ENCODE measurements around the gene SMTNL1.

SMTNL1 gene

DNA sequence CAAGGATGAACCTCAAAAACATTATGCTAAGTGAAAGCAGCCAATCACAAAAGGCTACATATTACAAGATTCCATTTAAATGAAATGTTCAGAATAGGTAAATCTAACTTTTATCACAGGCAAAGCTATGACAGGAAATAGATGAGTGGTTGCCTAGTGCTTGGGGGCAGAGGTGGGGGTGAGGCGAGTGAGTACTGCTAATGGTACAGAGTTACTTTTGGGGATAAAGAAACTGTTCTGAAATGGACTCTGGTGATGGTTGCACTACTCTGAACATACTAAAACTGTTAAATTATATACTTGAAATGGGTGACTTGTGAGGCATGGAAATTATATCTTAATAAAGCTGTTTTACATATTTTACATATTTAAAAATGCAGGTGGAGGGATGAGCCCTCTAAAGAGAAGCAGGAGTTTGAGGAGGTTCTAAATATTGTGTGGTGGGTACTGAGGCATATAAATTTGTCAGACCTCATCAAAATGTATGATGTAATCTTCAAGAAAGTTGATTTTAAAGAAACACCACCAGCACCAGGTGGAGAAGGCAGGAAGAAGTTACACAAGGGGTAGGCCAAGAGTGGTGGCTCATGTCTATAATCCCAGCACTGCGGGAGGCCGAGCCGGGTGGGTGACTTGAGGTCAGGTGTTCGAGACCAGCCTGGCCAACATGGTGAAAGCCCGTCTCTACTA, 25.5 kb upstream of the SMTNL1 start:
- TF ChIP-seq, protein P1, sequence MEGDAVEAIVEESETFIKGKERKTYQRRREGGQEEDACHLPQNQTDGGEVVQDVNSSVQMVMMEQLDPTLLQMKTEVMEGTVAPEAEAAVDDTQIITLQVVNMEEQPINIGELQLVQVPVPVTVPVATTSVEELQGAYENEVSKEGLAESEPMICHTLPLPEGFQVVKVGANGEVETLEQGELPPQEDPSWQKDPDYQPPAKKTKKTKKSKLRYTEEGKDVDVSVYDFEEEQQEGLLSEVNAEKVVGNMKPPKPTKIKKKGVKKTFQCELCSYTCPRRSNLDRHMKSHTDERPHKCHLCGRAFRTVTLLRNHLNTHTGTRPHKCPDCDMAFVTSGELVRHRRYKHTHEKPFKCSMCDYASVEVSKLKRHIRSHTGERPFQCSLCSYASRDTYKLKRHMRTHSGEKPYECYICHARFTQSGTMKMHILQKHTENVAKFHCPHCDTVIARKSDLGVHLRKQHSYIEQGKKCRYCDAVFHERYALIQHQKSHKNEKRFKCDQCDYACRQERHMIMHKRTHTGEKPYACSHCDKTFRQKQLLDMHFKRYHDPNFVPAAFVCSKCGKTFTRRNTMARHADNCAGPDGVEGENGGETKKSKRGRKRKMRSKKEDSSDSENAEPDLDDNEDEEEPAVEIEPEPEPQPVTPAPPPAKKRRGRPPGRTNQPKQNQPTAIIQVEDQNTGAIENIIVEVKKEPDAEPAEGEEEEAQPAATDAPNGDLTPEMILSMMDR (conservative IDR thresholded peaks at IDR 0.05; ENCODE audit: low read depth, low read length) = no peak
- H3K4me3 ChIP-seq (ENCODE audit: low read depth, low read length) = no peak overlapping the region
- no peak for DNase-seq (ENCODE audit: low read depth)

DNA sequence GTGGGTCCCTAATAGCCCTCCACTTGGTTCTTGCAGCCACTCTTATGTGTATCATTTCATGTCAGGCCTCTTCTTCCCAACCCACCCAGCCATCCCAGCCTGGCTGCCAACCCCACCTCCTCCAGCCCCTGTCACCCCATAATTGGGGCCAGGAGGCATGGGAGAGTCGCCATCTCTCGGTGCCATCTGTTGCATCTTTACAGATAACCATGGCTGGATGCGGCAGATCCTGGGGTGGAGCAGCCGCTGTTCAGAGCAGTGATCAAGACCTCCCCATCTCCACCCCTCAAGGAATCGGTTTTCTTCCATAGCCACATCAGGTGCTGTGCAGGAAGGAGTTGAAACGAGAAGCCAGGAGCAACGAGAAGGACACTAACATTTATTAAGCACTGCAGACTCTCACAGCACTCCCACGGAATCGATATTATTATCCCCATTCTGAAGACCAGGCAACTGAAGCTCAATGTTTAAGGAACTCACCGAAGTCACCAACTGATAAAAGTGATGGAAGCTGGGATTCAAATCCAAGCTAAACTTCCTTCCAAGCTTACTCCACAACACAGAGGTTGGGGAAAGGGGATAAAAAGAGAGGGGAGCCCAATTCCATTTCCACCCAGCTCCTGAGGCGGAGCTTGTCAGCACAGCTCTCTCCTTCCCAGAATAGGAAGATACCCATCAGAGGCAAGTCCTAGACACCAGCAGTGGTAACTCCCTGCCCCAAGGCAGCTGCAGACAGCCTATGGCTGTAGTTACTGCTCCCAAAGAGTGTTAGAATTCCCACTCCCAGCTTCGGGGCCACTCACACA, 24.5 kb upstream of the SMTNL1 start:
- no peak for DNase-seq (ENCODE audit: low read depth)

DNA sequence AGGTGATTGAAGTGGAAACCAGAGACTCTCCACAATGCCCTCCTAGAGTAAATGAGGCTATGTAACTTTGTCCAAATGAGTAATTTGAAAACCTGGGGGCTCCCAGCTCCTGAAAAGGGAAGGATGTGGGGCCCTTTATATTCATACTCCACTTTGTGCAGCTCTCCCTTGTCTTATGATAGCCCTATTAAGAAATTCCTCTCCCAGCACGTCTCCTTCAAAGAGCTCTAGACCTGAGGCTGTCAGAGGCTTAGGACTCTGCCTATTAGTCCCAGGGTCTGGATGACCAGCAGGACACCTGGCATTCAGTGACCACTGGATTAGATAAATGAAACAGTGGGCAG, 24.0 kb upstream of the SMTNL1 start:
- TF ChIP-seq, protein P1 (conservative IDR thresholded peaks at IDR 0.05; ENCODE audit: low read depth, low read length) = no peak
- DNase-seq (ENCODE audit: low read depth) = no peak
- no peak overlapping the region for H3K4me3 ChIP-seq (ENCODE audit: low read depth, low read length)

More for the DNA sequence above, 24.5 kb upstream of the SMTNL1 start:
- no peak overlapping the region for H3K4me3 ChIP-seq (ENCODE audit: low read depth, low read length)
- TF ChIP-seq, protein P1 (conservative IDR thresholded peaks at IDR 0.05; ENCODE audit: low read depth, low read length) = no peak

DNA sequence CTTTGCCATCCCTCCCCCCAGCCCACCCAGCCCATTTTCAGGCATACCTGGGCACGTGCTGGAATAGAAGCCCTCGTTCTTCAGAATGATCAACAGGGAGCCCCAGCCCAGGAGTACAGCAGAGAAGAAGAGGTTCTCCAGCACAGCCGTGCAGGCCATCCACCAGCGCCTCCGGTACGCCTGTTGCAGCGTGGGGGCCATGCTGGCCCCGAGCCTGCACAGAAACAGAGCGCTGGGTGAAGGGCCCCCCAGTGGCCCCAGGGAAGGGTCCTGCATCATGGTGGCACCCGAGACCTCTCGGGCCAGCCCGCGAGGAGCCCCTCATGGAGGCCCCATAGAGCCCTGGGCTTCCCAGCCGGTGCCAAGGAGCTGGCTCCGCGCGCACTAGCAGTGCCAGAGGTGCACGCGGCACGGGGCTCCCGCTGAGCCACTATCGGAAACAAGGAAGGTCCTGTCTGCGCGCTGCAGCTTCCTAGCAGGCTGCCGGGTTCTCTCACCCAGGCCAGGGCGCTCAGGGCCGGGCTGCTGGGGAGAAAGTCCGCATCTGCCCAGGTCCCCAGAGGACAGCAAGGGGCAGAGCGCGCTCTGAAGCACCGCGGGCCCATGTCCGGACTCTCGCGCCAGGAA, 23.4 kb upstream of the SMTNL1 start:
- no peak for DNase-seq (ENCODE audit: low read depth)
- TF ChIP-seq, protein P1 (conservative IDR thresholded peaks at IDR 0.05; ENCODE audit: low read depth, low read length) = no peak
- H3K4me3 ChIP-seq (ENCODE audit: low read depth, low read length) = peak overlapping the region; percentile 77

DNA sequence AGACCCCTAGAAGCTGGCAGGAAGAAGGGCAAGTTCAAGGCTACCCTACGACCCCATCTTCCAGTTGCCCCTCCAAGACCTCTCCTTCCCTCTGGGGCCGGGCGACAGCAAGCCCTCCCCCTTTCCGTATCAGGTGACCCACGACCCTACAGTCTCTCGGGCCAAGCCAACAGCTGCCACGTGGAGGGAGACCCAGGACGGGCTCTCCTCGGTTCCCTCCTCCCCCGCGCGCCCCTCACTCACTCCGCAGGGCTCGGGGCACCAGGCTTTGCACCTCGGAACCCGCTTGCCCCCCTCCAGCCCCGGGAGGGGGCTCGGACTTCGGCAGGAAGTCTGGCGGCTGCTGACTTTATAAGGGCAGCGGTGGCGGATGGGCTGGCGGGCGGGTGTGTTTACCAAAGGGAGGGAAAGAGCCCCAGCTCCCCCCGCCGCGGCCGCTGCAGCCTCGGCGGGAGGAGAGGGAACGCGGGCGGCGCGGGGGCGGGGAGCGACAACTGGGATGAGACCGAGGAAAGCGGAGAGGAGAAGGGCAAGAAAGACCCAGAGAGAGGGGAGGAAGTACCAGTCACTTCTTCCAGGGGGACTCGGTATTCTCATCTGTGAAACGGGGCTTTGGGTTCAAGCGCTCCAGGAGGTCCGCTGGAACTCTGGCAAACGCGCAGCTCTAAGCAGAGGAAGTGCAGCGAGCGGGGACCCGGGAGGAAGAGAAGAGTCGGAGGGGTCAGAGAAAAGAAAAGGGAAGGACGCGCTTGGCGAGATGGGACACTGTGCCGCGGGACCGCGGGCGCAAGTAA, 22.7 kb upstream of the SMTNL1 start:
- H3K4me3 ChIP-seq (ENCODE audit: low read depth, low read length) = peak overlapping the region; percentile 77
- no peak for DNase-seq (ENCODE audit: low read depth)
- TF ChIP-seq, protein P1 (conservative IDR thresholded peaks at IDR 0.05; ENCODE audit: low read depth, low read length) = no peak

DNA sequence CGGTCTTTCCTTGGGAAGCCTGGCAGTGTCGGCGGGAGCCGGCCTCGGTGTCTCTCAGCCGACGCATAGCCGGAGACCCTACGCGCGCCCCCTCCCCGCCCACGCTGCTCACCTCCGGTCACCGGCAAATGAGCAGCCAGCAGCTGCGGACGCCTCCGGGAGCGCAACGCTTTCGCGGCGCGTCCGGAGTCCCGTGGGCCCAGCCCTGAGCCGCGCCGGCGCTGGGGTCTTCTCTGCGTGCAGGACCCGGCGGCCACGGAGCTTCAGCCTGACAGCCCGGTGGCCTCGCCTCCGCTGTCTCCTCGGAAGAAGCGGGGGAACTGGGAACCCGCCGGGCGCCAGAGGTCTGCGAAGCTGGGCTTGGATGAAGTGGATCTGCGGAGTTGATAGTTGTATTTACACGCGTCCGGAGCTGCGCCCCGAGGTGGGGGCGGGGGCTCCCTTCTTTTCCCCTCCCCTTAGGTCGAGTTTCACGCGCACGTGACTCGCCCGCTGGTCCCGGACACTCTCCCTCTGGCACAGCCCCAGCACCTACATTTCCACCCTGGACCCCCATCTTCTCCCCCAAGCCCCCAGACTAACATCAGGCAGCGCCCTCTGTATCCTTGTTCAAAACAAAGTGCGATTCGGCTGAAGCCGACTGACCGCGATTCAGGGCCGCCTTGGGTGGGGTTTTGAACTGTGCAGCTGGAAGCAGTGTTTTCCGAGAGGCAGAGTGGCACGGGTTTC, 21.9 kb upstream of the SMTNL1 start, which contains the start of gene SLC43A1:
Gene SLC43A1 (minus strand): TSS at position 371 of the 729 bp plus-strand sequence. CDS start 1,591 bp downstream, outside the sequence.
- TF ChIP-seq, protein P1 (conservative IDR thresholded peaks at IDR 0.05; ENCODE audit: low read depth, low read length) = peak; percentile 27
- DNase-seq (ENCODE audit: low read depth) = peak; percentile 67
- peak within 1 kb of the TSS; percentile 77 for H3K4me3 ChIP-seq (ENCODE audit: low read depth, low read length)
